ENCODE measurements around the gene AGFG2.
A peak's percentile ranks its signal among the peaks of the same experiment; 100 is the strongest.
"Not testable (repeated sequence)": the region's sequence is repeated elsewhere in the genome, so short reads cannot be mapped to it uniquely, and the experiment has no call there.

The AGFG2 gene

GRCh38 chr7:100520138-100520537 is 18.9 kb upstream of the AGFG2 start:
- no peak for DNase-seq (ENCODE audit: extremely low read depth, low read depth)
- no peak for TF ChIP-seq CTCF (IDR thresholded peaks at IDR 0.05; ENCODE audit: low read depth, low read length, missing control alignments)
- H3K4me3 ChIP-seq (replicated peaks; ENCODE audit: low read depth, low read length) = no peak overlapping the region

GRCh38 chr7:100521076-100521475 is 17.9 kb upstream of the AGFG2 start:
- no peak for DNase-seq (ENCODE audit: extremely low read depth, low read depth)
- H3K4me3 ChIP-seq (replicated peaks; ENCODE audit: low read depth, low read length) = no peak overlapping the region
- TF ChIP-seq CTCF (IDR thresholded peaks at IDR 0.05; ENCODE audit: low read depth, low read length, missing control alignments) = no peak

GRCh38 chr7:100521909-100522593 is 17.0 kb upstream of the AGFG2 start:
- DNase-seq (ENCODE audit: extremely low read depth, low read depth); H3K4me3 ChIP-seq (replicated peaks; ENCODE audit: low read depth, low read length): not testable (repeated sequence)

DNA sequence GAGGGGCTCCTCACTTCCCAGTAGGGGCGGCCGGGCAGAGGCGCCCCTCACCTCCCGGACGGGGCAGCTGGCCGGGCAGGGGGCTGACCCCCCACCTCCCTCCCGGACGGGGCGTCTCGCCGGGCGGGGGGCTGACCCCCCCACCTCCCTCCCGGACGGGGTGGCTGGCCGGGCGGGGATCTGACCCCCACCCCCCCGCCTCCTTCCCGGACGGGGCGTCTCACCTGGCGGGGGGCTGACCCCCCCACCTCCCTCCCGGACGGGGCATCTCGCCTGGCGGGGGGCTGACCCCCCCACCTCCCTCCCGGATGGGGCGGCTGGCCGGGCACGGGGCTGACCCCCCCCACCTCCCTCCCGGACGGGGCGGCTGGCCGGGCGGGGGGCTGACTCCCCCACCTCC is 15.8 kb upstream of the AGFG2 start:
- H3K4me3 ChIP-seq (replicated peaks; ENCODE audit: low read depth, low read length); DNase-seq (ENCODE audit: extremely low read depth, low read depth): not testable (repeated sequence)

- not testable (repeated sequence) for H3K4me3 ChIP-seq (replicated peaks; ENCODE audit: low read depth, low read length); DNase-seq (ENCODE audit: extremely low read depth, low read depth)
Measured at GRCh38 chr7:100528108-100528866, 10.7 kb upstream of the AGFG2 start.

DNA sequence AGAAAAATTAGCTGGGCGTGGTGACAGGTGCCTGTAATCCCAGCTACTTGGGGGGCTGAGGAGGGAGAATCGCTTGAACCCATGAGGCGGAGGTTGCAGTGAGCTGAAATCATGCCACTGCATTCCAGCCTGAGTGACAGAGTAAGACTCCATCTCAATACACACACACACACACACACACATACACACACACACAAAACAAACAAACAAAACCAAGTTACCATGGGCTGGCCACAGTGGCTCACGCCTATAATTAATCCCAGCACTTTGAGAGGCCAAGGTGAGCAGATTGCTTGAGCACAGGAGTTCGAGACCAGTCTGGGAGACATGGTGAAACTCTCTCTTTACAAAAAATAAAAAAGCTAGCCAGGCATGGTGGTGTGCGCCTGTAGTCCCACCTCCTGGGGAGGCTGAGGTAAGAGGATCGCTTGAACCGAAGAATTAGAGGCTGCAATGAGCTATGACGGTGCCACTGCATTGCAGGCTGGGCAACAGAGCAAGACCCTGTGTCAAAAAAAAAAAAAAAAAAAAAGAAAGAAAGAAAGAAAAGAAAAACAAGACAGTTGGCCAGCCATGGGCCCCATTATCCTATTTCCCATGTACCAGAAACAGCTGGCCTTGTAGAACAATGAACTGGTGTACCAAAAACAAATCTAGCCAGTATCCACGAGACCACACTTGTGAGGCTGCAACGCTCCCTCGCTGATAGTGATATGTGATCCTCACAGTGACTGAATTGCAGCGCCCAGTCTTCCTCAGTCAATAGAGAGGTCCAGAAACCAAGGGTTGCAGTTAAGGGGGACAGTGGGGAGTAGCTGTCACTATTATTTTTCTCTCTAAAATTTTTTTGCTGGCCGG is 6.6 kb upstream of the AGFG2 start:
- TF ChIP-seq CTCF (IDR thresholded peaks at IDR 0.05; ENCODE audit: low read depth, low read length, missing control alignments) = no peak
- H3K4me3 ChIP-seq (replicated peaks; ENCODE audit: low read depth, low read length) = no peak overlapping the region
- no peak for DNase-seq (ENCODE audit: extremely low read depth, low read depth)

DNA sequence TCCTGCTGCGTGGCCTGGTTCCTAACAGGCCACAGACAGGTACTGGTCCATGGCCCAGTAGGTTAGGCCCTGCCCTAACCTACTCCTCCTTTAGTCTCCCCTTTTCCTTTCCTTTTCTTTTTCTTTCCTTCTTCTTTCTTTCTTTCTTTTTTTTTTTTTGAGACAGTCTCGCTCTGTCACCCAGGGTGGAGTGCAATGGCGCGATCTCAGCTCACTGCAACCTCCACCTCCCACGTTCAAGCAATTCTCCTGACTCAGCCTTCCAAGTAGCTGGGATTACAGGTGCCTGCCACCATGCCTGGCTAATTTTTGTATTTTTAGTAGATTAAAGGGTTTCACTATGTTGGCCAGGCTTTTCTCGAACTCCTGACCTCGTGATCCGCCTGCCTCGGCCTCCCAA is 3.0 kb upstream of the AGFG2 start:
- H3K4me3 ChIP-seq (replicated peaks; ENCODE audit: low read depth, low read length); DNase-seq (ENCODE audit: extremely low read depth, low read depth): not testable (repeated sequence)

DNA sequence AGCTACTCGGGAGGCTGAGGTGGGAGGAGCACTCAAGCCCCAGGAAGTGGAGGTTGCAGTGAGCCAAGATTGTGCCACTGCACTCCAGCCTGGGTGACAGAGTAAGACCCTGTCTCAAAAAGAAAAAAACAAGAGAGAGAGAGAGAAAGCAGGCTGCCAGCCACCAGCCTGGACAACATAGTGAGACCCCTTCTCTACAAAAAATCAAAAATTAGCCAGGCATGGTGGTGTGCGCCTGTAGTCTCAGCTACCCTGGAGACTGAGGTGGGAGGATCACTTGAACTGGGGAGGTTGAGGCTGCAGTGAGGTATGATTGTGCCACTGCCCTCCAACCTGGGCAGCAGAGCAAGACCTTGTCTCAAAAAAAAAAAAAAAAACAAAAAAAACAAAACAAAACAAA is 2.3 kb upstream of the AGFG2 start:
- not testable (repeated sequence) for H3K4me3 ChIP-seq (replicated peaks; ENCODE audit: low read depth, low read length); DNase-seq (ENCODE audit: extremely low read depth, low read depth)

- H3K4me3 ChIP-seq (replicated peaks; ENCODE audit: low read depth, low read length) = peak overlapping the region; percentile 64
- no peak for TF ChIP-seq CTCF (IDR thresholded peaks at IDR 0.05; ENCODE audit: low read depth, low read length, missing control alignments)
- no peak for DNase-seq (ENCODE audit: extremely low read depth, low read depth)
Measured at GRCh38 chr7:100538348-100538653, 702 bp upstream of the AGFG2 start.
